ENCODE results near the gene SMCHD1. TPM values are rescaled to one million over a fixed set of nuclear protein-coding genes. Genes with fewer than 3 reads are reported as not detected.
A peak's percentile ranks its signal among the peaks of the same experiment; 100 is the strongest.

The SMCHD1 gene
- total RNA-seq, 1 experiment from 2014 or later, result 33.0 TPM

GRCh38 chr18:2655178-2655953, at the start of gene SMCHD1 (continued):
- TF ChIP-seq, protein P1, sequence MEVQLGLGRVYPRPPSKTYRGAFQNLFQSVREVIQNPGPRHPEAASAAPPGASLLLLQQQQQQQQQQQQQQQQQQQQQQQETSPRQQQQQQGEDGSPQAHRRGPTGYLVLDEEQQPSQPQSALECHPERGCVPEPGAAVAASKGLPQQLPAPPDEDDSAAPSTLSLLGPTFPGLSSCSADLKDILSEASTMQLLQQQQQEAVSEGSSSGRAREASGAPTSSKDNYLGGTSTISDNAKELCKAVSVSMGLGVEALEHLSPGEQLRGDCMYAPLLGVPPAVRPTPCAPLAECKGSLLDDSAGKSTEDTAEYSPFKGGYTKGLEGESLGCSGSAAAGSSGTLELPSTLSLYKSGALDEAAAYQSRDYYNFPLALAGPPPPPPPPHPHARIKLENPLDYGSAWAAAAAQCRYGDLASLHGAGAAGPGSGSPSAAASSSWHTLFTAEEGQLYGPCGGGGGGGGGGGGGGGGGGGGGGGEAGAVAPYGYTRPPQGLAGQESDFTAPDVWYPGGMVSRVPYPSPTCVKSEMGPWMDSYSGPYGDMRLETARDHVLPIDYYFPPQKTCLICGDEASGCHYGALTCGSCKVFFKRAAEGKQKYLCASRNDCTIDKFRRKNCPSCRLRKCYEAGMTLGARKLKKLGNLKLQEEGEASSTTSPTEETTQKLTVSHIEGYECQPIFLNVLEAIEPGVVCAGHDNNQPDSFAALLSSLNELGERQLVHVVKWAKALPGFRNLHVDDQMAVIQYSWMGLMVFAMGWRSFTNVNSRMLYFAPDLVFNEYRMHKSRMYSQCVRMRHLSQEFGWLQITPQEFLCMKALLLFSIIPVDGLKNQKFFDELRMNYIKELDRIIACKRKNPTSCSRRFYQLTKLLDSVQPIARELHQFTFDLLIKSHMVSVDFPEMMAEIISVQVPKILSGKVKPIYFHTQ (CRISPR knock-in tag; IDR thresholded peaks at IDR 0.05), result no peak
- TF ChIP-seq ESRRA (CRISPR knock-in tag; IDR thresholded peaks at IDR 0.05; ENCODE audit: borderline replicate concordance), result 0 out of 2 replicates have a peak, but pooled peaks have one; percentile 70
- TF ChIP-seq, protein P2, sequence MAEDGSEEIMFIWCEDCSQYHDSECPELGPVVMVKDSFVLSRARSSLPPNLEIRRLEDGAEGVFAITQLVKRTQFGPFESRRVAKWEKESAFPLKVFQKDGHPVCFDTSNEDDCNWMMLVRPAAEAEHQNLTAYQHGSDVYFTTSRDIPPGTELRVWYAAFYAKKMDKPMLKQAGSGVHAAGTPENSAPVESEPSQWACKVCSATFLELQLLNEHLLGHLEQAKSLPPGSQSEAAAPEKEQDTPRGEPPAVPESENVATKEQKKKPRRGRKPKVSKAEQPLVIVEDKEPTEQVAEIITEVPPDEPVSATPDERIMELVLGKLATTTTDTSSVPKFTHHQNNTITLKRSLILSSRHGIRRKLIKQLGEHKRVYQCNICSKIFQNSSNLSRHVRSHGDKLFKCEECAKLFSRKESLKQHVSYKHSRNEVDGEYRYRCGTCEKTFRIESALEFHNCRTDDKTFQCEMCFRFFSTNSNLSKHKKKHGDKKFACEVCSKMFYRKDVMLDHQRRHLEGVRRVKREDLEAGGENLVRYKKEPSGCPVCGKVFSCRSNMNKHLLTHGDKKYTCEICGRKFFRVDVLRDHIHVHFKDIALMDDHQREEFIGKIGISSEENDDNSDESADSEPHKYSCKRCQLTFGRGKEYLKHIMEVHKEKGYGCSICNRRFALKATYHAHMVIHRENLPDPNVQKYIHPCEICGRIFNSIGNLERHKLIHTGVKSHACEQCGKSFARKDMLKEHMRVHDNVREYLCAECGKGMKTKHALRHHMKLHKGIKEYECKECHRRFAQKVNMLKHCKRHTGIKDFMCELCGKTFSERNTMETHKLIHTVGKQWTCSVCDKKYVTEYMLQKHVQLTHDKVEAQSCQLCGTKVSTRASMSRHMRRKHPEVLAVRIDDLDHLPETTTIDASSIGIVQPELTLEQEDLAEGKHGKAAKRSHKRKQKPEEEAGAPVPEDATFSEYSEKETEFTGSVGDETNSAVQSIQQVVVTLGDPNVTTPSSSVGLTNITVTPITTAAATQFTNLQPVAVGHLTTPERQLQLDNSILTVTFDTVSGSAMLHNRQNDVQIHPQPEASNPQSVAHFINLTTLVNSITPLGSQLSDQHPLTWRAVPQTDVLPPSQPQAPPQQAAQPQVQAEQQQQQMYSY (CRISPR knock-in tag; IDR thresholded peaks at IDR 0.05), result 0 out of 2 replicates have a peak, but pooled peaks have one; percentile 30
- no peak for TF ChIP-seq MXD4 (CRISPR knock-in tag; IDR thresholded peaks at IDR 0.05; ENCODE audit: borderline replicate concordance)
- no peak for TF ChIP-seq ZNF416 (CRISPR knock-in tag; IDR thresholded peaks at IDR 0.05)
- TF ChIP-seq FOXP1 (CRISPR knock-in tag; IDR thresholded peaks at IDR 0.05; ENCODE audit: borderline replicate concordance), result no peak
- TF ChIP-seq, protein P3, sequence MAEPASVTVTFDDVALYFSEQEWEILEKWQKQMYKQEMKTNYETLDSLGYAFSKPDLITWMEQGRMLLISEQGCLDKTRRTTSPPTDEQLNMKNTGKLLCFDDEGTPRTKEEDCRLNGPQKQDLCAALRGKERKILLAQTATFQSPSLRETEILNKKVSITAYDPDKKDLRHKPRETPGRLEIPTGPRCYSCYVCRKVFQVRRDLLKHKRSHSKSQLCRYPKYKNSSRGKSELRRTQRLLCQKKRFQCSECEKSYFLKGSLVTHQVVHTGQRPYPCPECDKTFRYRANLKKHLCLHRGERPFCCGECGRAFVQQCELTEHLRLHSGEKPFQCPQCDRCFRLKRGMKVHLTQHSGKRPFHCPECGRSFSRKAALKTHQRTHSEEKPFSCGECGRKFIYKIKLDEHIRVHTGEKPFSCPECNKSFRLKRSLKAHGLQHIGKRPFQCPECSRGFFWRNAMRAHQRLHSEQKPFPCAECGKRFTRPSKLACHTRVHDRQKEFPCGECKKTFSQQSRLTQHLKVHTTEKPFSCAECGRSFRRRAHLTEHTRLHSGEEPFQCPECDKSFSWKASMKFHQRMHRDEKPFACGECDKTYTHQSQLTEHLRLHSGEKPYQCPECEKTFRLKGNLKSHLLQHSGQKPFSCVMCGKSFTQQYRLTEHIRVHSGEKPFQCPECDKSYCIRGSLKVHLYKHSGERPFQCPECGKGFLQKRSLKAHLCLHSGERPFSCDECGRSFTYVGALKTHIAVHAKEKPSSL (CRISPR knock-in tag; conservative IDR thresholded peaks at IDR 0.05), result no peak
- no peak for TF ChIP-seq EMX1 (CRISPR knock-in tag; IDR thresholded peaks at IDR 0.05)
- no peak for TF ChIP-seq SOX15 (CRISPR knock-in tag; IDR thresholded peaks at IDR 0.05)
- TF ChIP-seq ZNF317 (CRISPR knock-in tag; IDR thresholded peaks at IDR 0.05; ENCODE audit: borderline replicate concordance, low read depth), result 0 out of 2 replicates have a peak, but pooled peaks have one; percentile 38
- TF ChIP-seq AFF4 (CRISPR knock-in tag; IDR thresholded peaks at IDR 0.05; ENCODE audit: borderline replicate concordance), result no peak
- TF ChIP-seq, protein P4, sequence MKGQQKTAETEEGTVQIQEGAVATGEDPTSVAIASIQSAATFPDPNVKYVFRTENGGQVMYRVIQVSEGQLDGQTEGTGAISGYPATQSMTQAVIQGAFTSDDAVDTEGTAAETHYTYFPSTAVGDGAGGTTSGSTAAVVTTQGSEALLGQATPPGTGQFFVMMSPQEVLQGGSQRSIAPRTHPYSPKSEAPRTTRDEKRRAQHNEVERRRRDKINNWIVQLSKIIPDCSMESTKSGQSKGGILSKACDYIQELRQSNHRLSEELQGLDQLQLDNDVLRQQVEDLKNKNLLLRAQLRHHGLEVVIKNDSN (CRISPR knock-in tag; IDR thresholded peaks at IDR 0.05), result no peak
- TF ChIP-seq, protein P5, sequence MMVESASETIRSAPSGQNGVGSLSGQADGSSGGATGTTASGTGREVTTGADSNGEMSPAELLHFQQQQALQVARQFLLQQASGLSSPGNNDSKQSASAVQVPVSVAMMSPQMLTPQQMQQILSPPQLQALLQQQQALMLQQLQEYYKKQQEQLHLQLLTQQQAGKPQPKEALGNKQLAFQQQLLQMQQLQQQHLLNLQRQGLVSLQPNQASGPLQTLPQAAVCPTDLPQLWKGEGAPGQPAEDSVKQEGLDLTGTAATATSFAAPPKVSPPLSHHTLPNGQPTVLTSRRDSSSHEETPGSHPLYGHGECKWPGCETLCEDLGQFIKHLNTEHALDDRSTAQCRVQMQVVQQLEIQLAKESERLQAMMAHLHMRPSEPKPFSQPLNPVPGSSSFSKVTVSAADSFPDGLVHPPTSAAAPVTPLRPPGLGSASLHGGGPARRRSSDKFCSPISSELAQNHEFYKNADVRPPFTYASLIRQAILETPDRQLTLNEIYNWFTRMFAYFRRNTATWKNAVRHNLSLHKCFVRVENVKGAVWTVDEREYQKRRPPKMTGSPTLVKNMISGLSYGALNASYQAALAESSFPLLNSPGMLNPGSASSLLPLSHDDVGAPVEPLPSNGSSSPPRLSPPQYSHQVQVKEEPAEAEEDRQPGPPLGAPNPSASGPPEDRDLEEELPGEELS (CRISPR knock-in tag; IDR thresholded peaks at IDR 0.05), result no peak; the same call in 1 of the 2 replicates
- TF ChIP-seq ZNF532 (CRISPR knock-in tag; IDR thresholded peaks at IDR 0.05; ENCODE audit: borderline replicate concordance), result no peak
- TF ChIP-seq, protein P6, sequence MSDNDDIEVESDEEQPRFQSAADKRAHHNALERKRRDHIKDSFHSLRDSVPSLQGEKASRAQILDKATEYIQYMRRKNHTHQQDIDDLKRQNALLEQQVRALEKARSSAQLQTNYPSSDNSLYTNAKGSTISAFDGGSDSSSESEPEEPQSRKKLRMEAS (CRISPR knock-in tag; IDR thresholded peaks at IDR 0.05), result peak; percentile 69
- TF ChIP-seq CBFB (CRISPR knock-in tag; IDR thresholded peaks at IDR 0.05; ENCODE audit: low read depth), result no peak
